T47D (cell line): ENCODE measurements around the gene TMCC1.

Experiments
- DNase-seq, 2 experiments: peaks; one replicate each; pipeline versions ENCODE4 v3.0.0 to v3.0.0-alpha.2; 2011 to 2012; ENCODE audit warnings: low read depth in 1 of 2, low spot score in 1 of 2
- JUND ChIP-seq: IDR thresholded peaks from 2 replicates; pipeline ENCODE4 v1.6.1; 2012; ENCODE audit warnings: low read depth
- in situ Hi-C: cut with HindIII; loops from 2 replicates; pipeline ENCODE4 v1.10.0; 2016; ENCODE audit warnings: low sequenced_read_pairs, low pct_unique_long_range_greater_than_20kb

TMCC1 gene

GRCh38 chr3:129665024-129665768, 228.3 kb downstream of the TMCC1 start:
- DNase-seq: peak in 1 of 2 experiments; percentile 60
- no peak for TF ChIP-seq JUND
- in situ Hi-C loops: no loop called here

DNA sequence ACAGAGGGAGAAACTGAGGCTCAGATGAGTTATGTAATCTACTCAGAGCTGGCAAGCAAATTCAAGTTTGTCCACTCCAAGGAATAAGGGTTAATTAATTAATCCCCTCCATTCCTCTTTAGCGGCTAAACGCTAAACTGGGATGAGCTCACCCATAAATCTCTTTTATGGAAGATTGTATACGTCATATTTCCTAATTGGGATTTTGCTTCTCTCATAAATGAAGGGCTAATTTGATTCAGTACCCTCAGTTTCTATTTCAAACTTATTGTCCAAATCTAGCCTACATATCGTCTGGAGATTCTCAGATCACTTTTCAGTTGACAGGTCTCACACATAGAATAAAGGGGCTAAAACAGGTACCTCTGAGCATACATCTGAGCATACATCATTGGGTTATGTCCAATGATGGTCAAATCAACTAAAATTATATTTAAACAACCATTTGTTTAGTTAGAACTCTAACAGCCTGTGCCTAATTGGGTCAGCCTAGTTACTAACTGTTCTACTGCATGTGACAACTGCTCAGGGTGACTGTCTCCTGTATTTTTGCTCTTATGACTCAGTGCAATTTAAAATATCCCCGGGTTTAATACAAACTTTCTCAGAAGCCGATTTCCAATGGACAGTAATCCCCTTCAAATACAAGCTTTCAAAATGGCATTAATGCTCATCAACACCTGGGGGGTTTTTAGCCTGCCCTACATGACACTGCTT, 229.4 kb downstream of the TMCC1 start:
- no peak for DNase-seq
- TF ChIP-seq JUND: no peak
- in situ Hi-C loops: no loop called here

DNA sequence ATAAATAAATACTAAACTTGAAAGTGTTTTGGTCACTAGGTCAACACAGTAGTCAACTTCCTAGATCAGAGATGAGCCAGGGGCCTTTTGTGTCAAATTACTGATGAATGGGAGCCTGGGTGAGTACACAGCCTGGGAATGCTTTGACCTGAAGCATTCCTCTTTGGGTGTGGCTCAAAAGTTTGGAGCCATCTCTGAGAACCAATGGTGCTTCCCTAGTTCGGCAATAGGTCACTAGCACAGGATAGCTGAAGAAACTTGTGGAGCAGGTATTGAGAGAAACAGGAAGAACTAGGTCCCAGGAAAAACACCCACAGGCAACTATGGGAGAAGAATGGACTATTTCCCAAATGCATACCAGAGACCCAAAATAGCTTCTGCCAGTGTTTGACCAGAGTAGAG, 230.5 kb downstream of the TMCC1 start:
- TF ChIP-seq JUND: peak; percentile 63; the same call in 1 of the 2 replicates
- in situ Hi-C loops: no loop called here

DNA sequence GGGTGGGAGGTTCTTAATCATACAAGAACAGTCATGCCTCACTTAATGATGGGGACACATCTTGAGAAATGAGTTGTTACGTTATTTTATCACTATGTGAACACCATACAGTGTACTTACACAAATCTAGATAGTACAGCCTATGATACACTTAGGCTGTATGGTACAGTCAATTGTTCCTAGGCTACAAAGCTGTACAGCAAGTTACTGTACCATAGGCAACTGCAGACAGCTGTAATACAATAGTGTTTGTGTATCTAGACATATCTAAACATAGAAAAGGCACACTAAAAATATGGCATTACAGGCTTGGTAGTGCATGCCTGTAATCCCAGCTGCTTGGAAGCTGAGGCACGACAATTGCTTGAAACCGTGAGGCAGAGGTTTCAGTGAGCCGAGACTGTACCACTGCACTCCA, 231.3 kb downstream of the TMCC1 start:
- no peak for DNase-seq
- in situ Hi-C loops: no loop called here

More for the DNA sequence above, 230.5 kb downstream of the TMCC1 start:
- peak; percentile 9 to 99 for DNase-seq

GRCh38 chr3:129661766-129662165, 231.7 kb downstream of the TMCC1 start:
- no peak for TF ChIP-seq JUND
- DNase-seq: no peak
- in situ Hi-C loops: no loop called here

More for the DNA sequence above, 231.3 kb downstream of the TMCC1 start:
- TF ChIP-seq JUND: no peak

DNA sequence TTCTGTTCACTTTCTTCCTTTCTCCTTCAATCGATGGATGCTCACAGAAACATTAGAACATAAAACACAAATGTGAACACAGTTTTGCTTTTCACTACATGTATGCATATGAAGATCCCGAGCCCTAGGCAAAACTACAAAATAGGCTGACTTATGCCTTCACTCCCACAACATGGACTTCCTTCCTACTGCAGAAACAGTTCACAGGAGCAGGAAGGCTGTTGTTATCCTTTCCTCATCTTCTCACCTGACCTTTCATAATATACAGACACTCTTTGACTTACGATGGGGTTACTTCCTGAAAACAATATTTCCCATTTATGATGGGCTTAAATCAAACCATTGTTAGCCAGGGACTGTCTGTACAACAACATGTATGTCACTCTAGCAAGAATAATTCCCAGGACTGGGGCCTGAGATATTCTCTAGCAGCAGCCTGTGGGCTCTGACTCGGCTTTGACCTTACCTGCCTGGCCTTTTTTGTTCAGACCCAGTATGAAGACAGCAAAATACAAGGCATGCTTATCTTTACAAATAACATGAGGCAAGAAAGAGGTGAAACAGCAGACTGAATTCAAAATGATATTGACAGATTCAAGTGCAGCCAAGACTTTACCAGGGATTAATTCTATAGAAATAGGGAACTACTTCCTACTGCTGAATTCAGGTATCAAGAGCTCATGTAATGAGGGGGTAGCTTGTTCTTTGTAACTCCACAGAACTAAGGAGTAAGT, 235.2 kb downstream of the TMCC1 start:
- in situ Hi-C loops: no loop called here
- TF ChIP-seq JUND: no peak
- no peak for DNase-seq

DNA sequence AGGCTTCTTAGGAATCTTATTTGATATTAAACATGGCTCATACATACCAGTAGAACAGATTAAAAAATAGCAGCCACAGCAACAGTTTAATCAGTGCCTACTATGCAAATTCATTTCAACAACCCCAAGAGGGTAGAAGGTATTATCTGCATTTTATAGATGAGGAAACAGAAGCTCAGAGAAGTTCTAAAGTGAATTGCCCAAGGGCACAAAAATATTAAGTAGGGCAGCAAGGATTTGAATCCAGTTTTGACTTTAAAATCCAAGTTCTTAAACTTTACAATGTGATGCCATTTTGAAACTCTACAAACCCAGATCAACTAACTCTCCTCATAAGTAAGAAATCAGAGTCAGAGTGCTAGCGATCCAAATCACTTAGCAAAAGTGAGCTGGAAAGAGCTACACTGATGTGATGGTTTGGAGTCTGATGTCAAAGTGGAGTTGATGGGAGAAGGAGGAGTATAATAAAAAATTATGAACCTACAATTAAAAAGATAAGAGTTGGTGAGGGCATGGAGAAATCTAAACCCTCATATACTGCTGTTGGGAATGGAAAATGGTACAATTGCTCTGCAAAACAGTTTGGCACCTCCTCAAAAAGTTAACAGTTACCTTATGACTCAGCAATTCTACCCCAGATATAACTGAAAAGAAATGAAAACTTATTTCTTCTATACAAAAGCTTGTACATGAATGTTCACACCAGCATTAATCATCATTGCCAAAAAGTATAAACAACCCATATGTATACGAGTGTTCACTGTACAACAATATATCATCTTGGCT, 236.1 kb downstream of the TMCC1 start:
- no peak for TF ChIP-seq JUND
- in situ Hi-C loops: no loop called here
- DNase-seq: no peak

- DNase-seq: no peak
- TF ChIP-seq JUND: no peak
- in situ Hi-C loops: no loop called here
These were observed 236.8 kb downstream of the TMCC1 start for GRCh38 chr3:129656659-129657247.

- in situ Hi-C loops: no loop called here
- DNase-seq: no peak
- no peak for TF ChIP-seq JUND
These were observed 238.2 kb downstream of the TMCC1 start for GRCh38 chr3:129655291-129655700.

DNA sequence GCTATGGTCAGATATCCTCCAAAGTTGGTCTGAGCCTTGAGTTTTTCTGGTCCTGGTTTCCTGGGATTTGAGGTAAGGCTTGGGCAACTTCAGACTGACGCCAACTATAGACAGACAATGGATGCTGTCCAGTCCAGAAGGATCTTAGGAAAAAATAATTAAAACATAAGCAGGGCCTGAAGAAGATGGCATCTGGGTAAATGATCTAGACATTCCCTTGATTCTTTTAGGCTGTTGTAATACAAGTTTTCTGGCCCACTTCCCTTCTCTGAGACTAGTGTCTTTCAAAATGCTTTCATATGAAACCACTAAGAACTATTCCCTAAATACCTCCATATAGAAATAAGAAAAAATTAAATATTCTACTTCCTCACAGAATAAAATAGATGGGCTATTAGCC, 239.4 kb downstream of the TMCC1 start:
- no peak for TF ChIP-seq JUND
- DNase-seq: no peak
- in situ Hi-C loops: no loop called here

GRCh38 chr3:129653019-129653418, 240.5 kb downstream of the TMCC1 start:
- in situ Hi-C loops: no loop called here
- TF ChIP-seq JUND: no peak
- no peak for DNase-seq
